GM19351 (cell line): ENCODE results near the gene PNLIPRP1.

Source experiments
- ATAC-seq: cut with Tn5 transposase; IDR thresholded peaks from one replicate; pipeline ENCODE4 v1.9.1; 2021; ENCODE audit warnings: mild to moderate bottlenecking, moderate library complexity; ENCODE audit not compliant: unreplicated experiment

The PNLIPRP1 gene

DNA sequence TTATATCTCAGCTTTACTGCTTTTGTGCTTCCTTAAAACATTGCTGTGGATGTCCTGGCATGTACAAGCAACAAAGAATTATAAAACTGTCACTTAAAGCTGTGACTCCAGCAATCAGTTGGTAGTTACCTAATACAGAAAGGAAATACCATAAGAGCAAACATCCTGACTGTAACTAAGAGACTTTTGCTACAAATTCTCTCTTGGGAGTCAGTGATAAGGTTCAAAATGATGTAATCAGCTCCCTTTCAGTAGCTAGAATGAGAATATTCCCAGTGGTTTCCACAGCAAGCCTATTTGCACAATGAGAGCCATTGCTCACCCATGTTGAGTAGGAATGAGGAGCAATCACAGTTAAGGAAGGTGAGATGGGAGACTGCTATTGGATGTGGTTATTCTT is 7.6 kb downstream of the PNLIPRP1 start:
- no peak for ATAC-seq

DNA sequence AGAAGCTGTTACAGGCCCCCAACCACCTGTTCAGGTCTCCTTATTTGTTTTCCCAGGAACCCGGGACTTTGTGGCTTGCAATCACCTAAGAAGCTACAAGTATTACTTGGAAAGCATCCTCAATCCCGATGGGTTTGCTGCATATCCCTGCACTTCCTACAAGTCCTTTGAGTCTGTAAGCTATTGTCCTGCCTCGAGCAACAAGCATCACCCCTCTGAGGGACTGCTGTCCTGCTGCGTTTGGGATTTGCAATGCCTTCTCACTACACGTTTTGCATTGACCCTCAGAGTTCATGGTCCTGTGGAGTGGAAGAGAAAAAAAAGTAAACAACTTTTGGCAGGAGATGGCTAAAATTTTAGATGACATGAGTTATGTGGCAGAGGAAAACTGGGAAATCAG is 9.2 kb downstream of the PNLIPRP1 start:
- ATAC-seq = no peak

DNA sequence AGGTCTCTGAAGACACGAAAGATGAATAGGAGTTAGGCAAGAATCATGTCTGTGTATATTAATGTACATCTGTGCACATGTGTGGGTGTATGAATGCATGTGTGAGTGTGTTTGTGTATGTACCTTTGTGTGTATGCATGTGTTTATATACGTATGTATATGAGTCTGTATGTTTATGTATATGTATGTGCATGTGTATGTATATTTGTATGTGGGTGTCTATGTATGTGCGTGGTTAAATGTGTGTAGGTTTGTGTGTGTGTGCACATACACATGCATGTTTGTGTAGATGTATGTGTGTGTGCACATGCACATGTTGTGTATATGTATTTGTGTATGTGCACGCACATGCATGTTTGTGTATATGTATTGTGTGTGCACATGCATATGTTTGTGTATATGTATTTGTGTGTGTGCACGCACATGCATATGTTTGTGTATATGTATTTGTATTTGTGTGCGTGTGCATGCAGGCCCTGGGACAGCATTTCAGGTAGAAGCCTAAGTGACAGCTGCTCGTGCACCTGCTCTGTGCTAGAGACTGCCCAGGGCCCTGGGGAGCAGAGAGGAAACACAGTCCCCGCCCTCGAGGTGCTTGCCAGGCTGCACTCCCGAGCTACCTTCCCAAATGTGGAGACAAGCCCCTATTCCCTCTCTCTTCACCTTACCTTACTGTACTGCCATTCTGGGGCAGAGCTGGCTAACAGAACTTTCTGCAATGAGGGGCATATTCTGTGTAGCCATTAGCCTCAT is 12.1 kb downstream of the PNLIPRP1 start:
- no peak for ATAC-seq

DNA sequence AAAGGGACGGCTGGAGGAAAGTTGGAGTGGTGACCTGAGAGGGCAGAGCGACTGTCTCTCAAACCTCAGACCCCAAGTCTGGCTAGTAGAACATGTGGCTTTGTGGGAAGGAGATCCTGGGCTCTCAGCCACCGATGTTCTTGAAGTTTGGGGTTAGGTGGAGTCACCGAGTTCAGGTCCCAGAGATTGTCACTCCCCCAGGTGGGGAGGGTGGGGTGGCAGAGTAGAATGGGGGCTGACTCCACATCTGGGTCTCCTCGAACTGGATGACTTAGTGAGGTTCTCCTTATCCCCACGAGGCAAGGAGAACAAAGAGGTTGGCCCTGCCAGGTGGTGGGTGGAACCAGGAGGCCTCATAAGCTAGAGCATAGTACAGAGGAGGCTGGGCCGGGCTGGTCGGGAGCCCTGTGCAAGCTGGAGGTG is 15.3 kb downstream of the PNLIPRP1 start:
- ATAC-seq = no peak

DNA sequence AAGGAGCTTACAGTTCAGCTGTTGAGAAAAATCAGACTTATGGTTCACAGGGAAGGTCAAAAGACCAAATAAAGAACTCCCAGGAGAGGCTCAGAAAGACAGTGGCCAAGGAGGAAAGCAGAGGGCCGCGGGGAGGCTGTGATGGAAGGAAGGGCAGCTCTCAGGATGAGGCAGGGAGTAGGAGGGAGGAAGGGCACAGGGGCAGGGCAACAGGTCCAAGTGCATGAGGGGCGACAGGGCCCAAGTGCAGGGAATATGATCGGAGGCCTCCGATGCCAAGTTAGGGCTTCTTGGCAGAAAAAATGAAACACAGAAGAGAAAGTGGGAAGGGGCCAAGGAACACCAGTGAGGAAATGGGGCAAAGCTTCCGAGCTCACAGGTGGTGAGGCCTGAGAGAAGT is 16.6 kb downstream of the PNLIPRP1 start:
- no peak for ATAC-seq

DNA sequence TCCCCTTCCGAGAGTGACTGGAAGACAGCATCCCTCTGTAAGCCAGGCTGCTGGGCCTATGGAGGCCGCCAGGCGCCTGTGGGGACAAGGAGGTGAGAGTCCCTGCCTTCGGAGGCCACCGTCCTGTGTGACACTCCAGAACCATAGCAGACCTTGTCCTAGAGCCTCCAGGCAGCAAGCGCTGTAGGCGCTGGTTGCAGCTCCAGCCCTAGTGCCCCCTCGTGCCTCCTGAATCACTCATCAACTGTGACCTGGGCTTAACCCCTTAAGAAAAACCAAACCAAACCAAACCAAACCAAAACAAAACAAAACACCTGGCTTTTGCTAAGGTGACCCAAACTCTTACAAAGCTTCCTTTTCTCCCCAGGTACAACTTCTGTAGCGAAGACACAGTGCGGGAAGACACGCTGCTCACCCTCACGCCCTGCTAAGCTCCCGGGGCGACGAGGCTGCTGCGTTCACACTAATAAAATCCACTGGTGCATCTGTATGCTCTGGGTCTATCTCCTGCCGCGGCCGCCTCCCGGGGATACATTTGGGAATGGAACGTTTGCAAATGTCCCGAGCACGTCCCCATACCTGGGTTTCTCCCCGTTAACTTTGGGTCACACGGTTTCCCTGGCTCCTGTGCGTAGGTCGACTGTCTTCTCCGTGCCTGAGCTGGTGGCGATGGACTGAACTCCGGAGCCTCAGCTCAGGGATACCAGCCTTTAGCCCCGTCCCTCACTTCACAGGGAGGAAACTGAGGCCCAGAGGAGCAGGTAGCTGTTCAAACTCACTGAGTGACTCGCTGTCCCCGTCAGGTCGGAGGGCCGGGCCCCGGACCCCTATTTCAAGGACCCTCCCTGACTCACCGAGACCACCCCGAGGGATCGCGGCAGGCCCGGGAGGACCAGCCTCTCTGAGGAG is 18.2 kb downstream of the PNLIPRP1 start:
- ATAC-seq = no peak

DNA sequence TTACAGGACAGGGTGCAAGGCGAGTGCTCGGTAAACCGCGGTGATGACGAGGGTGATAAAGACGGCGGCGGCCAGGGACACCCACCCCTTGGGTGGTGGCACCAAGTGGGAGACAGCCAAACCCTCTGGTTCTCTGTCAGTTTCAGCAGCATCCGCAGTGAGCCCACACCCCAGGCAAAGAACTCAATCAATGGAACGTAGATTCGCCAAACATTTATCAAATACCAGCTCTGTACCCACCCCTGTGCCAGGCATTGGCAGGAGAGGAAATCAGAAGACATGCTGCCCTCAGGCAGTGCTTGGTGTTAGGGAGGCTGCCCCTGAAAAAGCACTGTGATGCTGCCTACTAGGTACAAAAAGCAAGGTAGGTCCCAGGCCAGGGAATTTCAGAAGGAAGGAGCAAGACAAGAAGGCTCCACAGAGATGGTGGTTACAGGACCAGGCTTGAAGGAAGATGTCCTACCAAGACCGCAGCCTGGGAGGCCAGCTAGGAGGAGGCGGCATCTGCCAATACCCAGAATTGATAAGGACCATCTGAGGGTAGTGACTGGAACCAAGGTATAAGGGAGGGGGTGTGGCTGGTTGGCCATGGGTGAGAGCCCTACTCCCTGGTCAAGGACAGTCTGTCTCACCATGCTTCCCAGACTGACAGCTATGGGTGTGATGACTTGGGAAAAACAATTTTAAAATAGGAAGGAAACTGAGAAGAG is 19.8 kb downstream of the PNLIPRP1 start:
- no peak for ATAC-seq

DNA sequence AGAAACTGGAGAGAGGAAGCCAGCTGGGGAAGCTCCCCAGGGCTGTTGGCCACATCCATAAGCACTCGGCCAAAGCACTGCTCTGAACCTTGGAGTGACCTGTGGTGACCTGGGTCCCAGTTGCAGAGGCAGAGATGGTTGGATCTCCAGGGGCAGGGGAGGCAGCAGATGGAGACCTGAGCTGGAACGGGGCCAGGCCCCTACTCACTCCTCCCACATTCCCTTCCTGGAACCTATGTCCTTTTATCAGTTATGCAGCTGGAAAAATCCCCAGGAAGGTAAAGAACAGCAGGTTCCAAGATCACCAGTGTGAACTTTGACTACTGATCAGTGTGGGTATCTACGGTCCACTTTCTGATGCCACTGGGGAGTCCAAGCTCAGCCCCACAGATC is 20.4 kb downstream of the PNLIPRP1 start:
- ATAC-seq = no peak

DNA sequence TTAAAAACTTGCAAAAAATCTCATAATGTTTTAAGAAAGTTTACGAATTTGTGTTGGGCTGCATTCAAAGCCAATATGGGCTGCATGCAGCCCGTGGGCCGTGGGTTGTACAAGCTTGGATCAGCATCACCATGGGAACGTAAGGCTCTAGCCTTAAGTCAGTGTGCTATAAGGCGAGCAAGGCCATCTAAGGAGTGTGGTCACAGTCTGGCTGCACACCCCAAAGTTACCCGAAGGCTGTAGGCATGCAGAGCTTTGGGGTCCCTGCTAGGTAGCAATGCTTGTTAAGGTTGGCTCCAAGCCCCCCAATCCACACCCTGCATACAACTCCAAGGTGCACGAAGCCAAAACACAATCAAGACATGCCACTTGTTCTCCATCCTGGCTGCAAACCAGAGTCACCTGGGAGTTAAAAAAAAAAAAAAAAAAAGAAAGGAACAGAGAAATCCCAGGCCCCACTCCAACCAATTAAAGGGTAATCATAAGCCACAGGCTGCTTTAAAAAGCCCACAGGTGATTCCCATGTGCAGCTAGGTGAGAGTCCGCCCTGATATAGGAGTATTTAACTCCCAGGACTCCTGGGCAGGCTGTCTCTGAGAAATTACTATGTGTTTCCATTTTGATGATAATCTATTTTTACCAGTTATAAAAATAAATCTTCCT is 21.5 kb downstream of the PNLIPRP1 start:
- no peak for ATAC-seq

DNA sequence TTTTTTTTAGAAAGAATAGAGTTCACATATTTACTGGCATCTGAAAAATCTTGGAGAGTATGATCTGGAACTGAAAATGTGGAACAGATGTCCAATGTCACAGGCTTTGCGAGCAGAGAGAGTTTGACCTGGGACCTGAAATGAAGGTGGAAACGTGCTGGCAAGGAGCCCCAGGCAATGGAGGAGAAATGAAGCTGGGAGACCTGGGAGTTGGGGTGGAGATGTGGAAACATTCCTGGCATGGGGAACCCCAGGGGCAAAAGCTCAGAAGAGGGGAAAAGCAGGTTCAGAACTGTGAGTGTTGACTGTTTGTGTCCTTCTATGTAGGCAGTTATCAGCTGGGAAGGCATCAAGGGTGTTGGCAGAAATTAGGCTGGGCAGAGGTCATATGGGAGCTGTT is 22.7 kb downstream of the PNLIPRP1 start:
- no peak for ATAC-seq

DNA sequence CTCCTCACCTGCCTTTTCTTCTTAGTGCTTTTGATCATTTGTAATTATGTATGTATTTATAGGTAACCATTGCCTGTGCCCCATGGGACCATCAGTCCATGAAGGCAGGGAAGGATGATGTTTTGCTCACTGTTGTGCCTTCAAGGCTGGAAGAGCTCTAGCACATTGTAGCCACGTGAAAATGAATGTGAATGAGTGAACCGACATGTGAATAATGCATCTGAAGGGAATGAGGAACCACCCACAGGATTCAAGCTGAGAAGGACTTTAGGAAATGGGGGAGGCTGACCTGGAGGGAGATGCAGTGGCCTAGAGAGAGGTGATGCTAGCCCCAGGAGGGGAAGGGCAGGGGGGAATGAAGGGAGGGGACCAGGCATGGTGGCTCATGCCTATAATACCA is 24.0 kb downstream of the PNLIPRP1 start:
- no peak for ATAC-seq

DNA sequence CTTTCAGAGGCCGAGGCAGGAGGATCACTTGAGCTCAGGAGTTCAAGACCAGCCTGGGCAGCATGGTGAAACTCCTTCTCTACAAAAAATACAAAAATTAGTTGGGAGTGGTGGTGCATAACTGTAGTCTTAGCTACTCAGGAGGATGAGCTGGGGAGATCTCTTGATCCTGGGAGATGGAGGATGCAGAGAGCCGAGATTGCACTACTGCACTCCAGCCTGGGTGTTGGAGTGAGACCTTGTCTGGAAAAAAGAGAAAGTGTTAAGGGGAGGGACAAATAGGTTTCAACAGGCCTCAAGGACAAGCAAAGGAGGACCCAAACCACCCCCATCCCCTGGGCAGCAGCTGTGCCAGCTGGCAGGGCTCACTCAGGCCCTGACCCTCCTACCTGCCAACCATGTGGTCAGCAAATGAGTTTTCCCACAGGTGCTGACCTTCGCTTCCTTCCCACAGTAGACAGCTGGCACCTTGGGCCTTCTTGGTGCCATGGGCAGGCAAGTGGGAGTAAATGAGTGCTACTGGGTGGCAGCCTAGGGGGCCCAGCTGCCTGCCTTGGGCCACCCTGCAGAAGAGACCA is 24.5 kb downstream of the PNLIPRP1 start:
- ATAC-seq = no peak

DNA sequence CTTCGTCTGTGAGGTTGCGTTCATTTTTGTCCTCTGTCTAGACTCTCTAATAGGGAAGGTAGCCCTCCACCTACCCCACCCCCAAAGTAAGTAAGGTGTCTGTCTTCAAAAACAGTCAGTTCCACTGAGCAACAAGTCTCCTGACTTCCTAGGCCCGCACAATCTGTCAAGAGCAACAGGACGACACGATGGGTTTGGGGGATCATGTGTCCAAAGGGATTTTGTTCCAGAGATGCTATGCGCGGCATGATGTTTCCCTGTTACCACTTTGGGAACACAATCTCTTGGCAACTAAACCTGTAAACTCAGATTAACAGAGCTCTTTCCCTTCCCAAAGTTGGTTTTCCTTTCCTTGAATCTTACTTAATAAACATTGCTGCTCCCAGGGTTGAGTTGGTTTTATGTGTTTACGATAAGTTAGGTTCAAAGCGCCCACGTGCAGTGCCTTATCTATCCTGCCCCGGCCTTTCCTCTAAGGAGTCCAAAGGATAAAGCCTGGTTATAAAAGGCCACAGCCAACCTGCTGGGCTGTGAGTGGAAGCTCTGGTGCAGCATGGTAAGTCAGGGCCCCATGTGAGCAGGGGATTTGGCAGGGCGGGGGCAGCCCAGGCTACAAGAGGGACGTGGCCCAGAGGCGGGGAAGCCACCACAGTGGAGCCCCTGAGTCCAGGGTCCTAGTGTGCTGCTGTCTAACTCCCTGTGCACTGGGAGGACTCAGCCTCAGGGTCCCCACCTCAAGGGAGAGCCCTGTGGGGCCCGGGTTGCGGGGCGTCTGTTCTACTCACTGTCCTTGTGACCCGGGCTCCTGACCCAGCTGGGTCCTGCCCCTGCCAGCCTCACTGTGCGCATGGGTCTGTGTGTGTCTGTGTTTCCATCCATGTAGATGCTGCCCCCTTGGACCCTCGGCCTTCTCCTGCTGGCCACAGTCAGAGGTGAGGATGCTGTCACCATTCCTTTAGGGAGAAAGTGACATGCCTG is 30.0 kb downstream of the PNLIPRP1 start, which contains the start of gene PNLIPRP2:
Gene PNLIPRP2 (plus strand): TSS at position 531 of the 978 bp plus-strand sequence.
- ATAC-seq = no peak

DNA sequence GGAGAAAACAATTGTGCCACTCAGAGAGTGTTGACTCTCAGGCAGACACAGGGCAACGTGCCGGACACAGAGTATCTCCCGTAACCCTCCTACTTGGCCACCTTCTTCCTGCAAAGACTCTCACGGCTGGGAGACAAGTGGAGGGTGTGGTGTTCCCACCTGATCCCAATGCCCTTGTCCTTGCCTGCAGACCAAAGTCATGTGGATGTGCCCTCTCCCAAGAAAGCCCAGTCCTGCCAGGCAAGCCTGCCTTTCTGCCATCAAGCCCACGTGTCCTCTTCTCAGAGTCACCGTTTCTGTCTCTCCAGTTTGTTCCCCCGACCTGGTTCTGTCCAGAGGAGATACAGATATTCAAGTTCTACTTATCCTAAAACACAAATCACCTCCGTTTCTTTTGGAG is 30.7 kb downstream of the PNLIPRP1 start:
- ATAC-seq = no peak

DNA sequence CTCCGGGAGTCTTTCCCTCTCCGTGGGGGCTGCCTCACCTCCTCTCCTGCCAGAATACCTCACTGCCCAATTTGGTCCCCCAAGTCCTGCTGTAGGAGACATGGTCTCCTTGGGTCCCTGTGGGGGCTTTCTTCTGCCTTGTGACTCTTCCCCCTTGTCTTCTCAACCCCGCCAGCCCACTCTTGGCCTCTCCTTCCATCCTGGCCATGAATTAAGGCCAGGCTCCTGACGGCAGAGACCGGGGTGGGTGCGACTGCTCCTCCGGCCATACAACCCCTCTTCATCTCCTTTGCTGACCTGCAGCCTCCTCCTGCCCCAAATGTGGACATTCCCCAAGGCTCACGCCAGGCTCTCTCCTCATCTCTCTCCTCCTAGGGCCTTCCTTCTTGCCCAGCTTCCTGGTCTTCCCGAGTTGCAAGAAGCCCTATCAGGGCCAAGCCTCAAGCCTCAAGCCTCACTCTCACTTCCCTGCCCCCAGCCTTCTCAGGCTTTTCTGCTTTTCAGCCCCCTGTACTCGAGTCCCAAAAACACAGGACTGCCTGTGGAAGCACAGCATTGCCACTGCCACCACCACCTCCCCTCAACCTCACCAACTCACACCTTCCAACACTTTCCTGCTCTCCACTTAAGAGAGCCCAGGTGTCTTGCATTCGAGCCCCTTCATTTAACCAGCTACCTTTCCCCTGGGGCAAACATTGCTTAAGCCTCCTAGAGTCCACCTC is 31.3 kb downstream of the PNLIPRP1 start:
- no peak for ATAC-seq

DNA sequence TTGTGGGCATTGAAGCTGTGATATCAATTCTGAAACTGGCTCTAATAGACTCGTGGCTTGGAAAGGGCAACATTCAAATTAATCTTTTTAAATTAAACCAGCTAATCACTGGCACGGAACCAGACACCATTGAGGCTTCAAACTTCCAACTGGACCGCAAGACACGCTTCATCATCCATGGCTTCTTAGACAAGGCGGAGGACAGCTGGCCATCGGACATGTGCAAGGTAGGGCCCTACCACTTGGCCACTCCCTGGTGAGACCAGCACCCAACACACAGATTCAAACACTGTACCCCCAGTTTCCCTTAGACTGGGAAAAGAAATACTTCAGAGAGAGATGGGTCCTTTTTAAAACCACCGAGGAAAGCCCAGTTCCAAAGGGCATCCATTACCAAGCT is 35.1 kb downstream of the PNLIPRP1 start:
- ATAC-seq = no peak

DNA sequence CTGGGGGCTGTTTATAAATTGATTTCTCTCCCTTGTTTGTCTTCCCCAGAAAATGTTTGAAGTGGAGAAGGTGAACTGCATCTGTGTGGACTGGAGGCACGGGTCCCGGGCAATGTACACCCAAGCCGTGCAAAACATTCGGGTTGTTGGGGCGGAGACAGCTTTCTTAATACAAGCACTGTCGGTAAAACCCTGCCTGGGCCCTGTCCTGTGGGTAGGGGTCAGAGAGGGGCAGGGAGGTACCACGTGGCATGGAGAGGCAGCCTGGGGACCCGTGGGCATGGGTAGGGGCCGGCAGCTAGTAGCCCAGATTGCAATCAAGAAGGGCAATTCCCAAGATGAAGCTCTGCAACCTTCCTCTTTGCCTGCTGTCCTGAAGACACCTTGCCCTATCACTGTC is 36.1 kb downstream of the PNLIPRP1 start:
- no peak for ATAC-seq

DNA sequence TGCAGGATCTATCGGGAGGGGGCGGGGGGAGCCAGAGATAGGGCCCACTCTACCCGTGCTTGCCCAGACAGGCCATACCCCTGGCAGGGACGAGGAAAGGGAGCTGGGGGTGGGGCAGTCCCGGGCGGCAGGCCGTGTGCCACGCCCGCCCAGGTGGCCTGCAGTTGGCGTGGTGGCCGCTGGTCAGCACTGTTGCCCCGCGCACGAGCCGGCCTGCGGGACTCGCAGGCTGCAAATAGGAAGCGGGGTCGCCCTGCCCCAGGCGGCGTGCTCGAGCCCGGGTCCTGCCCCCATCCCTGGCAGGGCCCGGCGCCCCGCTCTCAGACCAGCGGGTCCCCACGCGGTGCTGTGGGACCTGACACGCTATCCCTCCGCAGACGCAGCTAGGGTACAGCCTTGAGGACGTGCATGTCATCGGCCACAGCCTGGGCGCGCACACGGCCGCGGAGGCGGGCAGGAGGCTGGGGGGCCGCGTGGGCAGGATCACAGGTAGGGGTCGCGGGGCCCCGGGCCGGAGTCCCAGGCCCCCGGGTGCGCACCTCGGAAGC is 36.7 kb downstream of the PNLIPRP1 start:
- no peak for ATAC-seq
